Neural progenitor cell (in vitro differentiated cells): ENCODE data around the gene EYS.

Source experiments
- CTCF ChIP-seq: fragments of 200-600 bp; sonication (generic); IDR thresholded peaks from 2 replicates; pipeline ENCODE4 v1.5.1; 2017; ENCODE audit warnings: antibody characterized with exemption, mild to moderate bottlenecking
- EZH2 ChIP-seq: fragments of 200-600 bp; sonication (generic); IDR thresholded peaks from 2 replicates; pipeline ENCODE4 v1.6.1; 2017; ENCODE audit warnings: antibody characterized with exemption, mild to moderate bottlenecking, moderate library complexity
- EZH2phosphoT487 ChIP-seq: fragments of 200-600 bp; sonication (generic); IDR thresholded peaks from 2 replicates; pipeline ENCODE4 v1.6.1; 2017; ENCODE audit warnings: antibody characterized with exemption

GRCh38 chr6:64347411-64347810, 1359.6 kb downstream of the EYS start:
- no peak for TF ChIP-seq CTCF
- TF ChIP-seq EZH2 = no peak
- TF ChIP-seq EZH2phosphoT487 = no peak
